HG02840 (cell line): Measurements from ENCODE around the gene OR2G6.
"Not testable (repeated sequence)": the region's sequence is repeated elsewhere in the genome, so short reads cannot be mapped to it uniquely, and the experiment has no call there.

Experiments
- ATAC-seq: cut with Tn5 transposase; IDR thresholded peaks from one replicate; pipeline ENCODE4 v1.9.1; 2021; ENCODE audit warnings: mild to moderate bottlenecking, moderate library complexity, moderate number of reproducible peaks; ENCODE audit not compliant: unreplicated experiment, low FRiP score

OR2G6 gene

GRCh38 chr1:248573856-248574255, 66.0 kb downstream of the OR2G6 start:
- ATAC-seq = not testable (repeated sequence)

GRCh38 chr1:248574657-248575056, 66.8 kb downstream of the OR2G6 start, which contains the start of gene OR2T34:
OR2T34 (minus strand) TSS chr1:248574757; CDS start chr1:248574757, 0 bp downstream.
- not testable (repeated sequence) for ATAC-seq

GRCh38 chr1:248576260-248576980, 68.5 kb downstream of the OR2G6 start:
- ATAC-seq = no peak
